HepG2 (cell line): ENCODE results near the gene TUBB3. TPM values are rescaled to one million over a fixed set of nuclear protein-coding genes. Genes with fewer than 3 reads are reported as not detected.

Source experiments
- GTF2F1 ChIP-seq: fragments of 150-350 bp; IDR thresholded peaks from 2 replicates; pipeline ENCODE4 v1.6.1; 2014; ENCODE audit warnings: low read length
- GTF3A ChIP-seq: sonication (generic); formaldehyde crosslinking; conservative IDR thresholded peaks from 2 replicates; pipeline ENCODE4 v1.4.0; 2020; ENCODE audit warnings: mild to moderate bottlenecking, missing genetic modification reagents
- HNRNPLL ChIP-seq: fragments of 200-400 bp; formaldehyde crosslinking; IDR thresholded peaks from 2 replicates; pipeline ENCODE4 v1.6.1; 2017; ENCODE audit warnings: mild to moderate bottlenecking, low read depth, low read length; ENCODE audit not compliant: poor library complexity, severe bottlenecking
- KMT2A ChIP-seq: sonication (generic); formaldehyde crosslinking; IDR thresholded peaks from 2 replicates; pipeline ENCODE4 v1.4.0; 2020; ENCODE audit warnings: missing genetic modification reagents
- MIER2 ChIP-seq: IDR thresholded peaks from 2 replicates; pipeline ENCODE4 v1.6.1; 2016; ENCODE audit warnings: missing biosample characterization, missing genetic modification reagents
- NR2C2 ChIP-seq: sonication (generic); formaldehyde crosslinking; IDR thresholded peaks from 2 replicates; pipeline ENCODE4 v1.4.0; 2020; ENCODE audit warnings: missing genetic modification reagents, mild to moderate bottlenecking, moderate library complexity, borderline replicate concordance
- WIZ ChIP-seq: sonication (generic); formaldehyde crosslinking; IDR thresholded peaks from 2 replicates; pipeline ENCODE4 v1.5.1; 2020; ENCODE audit warnings: mild to moderate bottlenecking, missing genetic modification reagents
- ZBTB42 ChIP-seq: sonication (generic); formaldehyde crosslinking; IDR thresholded peaks from 2 replicates; pipeline ENCODE4 v1.5.0; 2020; ENCODE audit warnings: mild to moderate bottlenecking, missing genetic modification reagents
- ZNF335 ChIP-seq: sonication (generic); formaldehyde crosslinking; IDR thresholded peaks from 2 replicates; pipeline ENCODE4 v1.4.0; 2020; ENCODE audit warnings: missing genetic modification reagents
- ZNF431 ChIP-seq: sonication (generic); formaldehyde crosslinking; IDR thresholded peaks from 2 replicates; pipeline ENCODE4 v1.9.0; 2022; ENCODE audit warnings: missing genetic modification reagents, low read depth, mild to moderate bottlenecking, borderline replicate concordance
- ZNF446 ChIP-seq: sonication (generic); formaldehyde crosslinking; IDR thresholded peaks from 2 replicates; pipeline ENCODE4 v1.5.0; 2020; ENCODE audit warnings: mild to moderate bottlenecking, missing genetic modification reagents
- ZNF460 ChIP-seq: sonication (generic); formaldehyde crosslinking; IDR thresholded peaks from 2 replicates; pipeline ENCODE4 v1.5.1; 2020; ENCODE audit warnings: missing genetic modification reagents, mild to moderate bottlenecking, borderline replicate concordance
- ZNF598 ChIP-seq: sonication (generic); formaldehyde crosslinking; IDR thresholded peaks from 2 replicates; pipeline ENCODE4 v1.5.1; 2020; ENCODE audit warnings: mild to moderate bottlenecking, missing genetic modification reagents, borderline replicate concordance
- ZNF660 ChIP-seq: sonication (generic); formaldehyde crosslinking; IDR thresholded peaks from 2 replicates; pipeline ENCODE4 v1.5.1; 2020; ENCODE audit warnings: mild to moderate bottlenecking, low read depth, missing genetic modification reagents, borderline replicate concordance
- ZNF776 ChIP-seq: sonication (generic); formaldehyde crosslinking; IDR thresholded peaks from 2 replicates; pipeline ENCODE4 v1.4.0; 2020; ENCODE audit warnings: mild to moderate bottlenecking, missing genetic modification reagents
- ZNF891 ChIP-seq: sonication (generic); formaldehyde crosslinking; IDR thresholded peaks from 2 replicates; pipeline ENCODE4 v1.5.0; 2020; ENCODE audit warnings: mild to moderate bottlenecking, missing genetic modification reagents
- polyA plus RNA-seq, 8 experiments: library from polyadenylated mRNA; depleted of rRNA in 3 of 8; stranded (reverse) in 7 of 8; unstranded in 1 of 8; fragments of >200 nt; fragmentation: Illumina TruSeq in 4 of 8; extraction: Trizol in 4 of 8; gene quantifications; 2 replicates each; pipeline versions ENCODE4 v1.2.1 to v1.2.3, GENCODE V29; 2011 to 2016; ENCODE audit warnings: low read depth in 4 of 8, missing spikeins in 1 of 8, mixed read lengths in 1 of 8; ENCODE audit not compliant: insufficient read depth in 1 of 8
- total RNA-seq, 5 experiments: library from RNA; depleted of rRNA; stranded (reverse); fragments of >200 nt; fragmentation: Illumina TruSeq; extraction: Trizol; gene quantifications; 2 replicates each; pipeline ENCODE4 v1.2.3, GENCODE V29; 2016; ENCODE audit warnings: low read depth in 1 of 5
- TF ChIP-seq, protein P1 (sequence below): sonication (generic); formaldehyde crosslinking; IDR thresholded peaks from 2 replicates; pipeline ENCODE4 v1.5.1; 2020; ENCODE audit warnings: missing genetic modification reagents, mild to moderate bottlenecking, borderline replicate concordance
- TF ChIP-seq, protein P2 (sequence below): sonication (generic); formaldehyde crosslinking; IDR thresholded peaks from 2 replicates; pipeline ENCODE4 v1.4.0; 2020; ENCODE audit warnings: mild to moderate bottlenecking, missing genetic modification reagents
- TF ChIP-seq, protein P3 (sequence below): sonication (generic); formaldehyde crosslinking; IDR thresholded peaks from 2 replicates; pipeline ENCODE4 v1.4.0; 2020; ENCODE audit warnings: missing genetic modification reagents, borderline replicate concordance
- TF ChIP-seq, protein P4 (sequence below): fragments of 450-650 bp; IDR thresholded peaks from 2 replicates; pipeline ENCODE4 v1.6.1; 2017; ENCODE audit warnings: mild to moderate bottlenecking

TUBB3 gene
- total and polyA plus RNA-seq, 2 of the 13 experiments (the other 11 are each of a cell fraction or from before 2014, with no cell fraction given), result 110 to 185 TPM

DNA sequence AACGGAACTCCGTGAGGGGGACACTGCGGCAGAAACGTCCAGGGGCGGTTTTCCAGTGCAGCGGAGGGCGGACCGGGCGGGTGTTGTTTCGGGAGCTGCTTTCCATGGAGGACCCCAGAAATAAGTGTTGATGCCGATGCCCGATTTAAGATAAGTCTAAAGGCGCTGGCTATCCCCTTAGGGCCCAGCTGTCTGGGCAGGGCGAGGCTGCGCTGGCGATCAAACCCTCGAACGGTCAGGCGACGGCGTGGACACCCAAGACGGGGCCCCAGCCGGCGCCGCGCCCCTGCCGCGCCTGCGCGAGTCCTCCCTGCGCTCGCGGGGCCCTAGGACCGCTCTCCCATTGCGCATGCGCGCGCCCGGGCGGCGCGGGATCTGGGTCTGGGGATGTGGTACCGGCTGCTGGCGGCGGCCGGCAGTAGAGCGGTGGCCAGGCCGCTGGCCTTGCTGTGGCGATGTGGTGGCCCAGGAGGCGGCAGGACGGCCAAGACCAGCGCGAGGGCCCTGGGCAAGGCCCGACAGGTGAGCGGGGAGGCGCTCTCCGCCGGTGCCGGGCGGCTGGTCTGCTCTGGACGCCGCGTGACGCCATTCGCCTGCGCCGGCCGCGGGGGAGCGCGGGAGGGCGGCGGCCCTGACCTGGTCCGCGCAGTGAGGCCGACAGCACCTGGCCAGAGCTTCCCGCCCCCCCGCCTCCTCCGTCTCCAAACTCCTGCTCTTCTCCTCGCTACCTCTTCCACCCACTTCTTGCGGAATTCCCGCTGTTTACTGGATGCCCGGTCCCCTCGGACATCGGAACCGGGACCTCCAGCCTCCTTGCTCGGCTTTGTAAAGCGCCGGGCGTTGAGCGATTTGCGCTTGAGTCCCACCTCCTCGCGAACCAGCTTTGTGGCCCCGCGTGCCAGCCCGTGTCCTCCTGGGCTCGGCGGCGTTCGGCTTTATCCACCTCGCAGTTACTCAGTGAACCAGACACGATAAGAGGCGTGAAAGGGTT, 49.4 kb downstream of the TUBB3 start (continued):
- TF ChIP-seq NR2C2 (CRISPR knock-in tag) (peak; percentile 91), ZNF598 (CRISPR knock-in tag) (no peak), HNRNPLL (peak; percentile 84), MIER2 (CRISPR knock-in tag) (no peak), ZNF446 (CRISPR knock-in tag) (no peak; the same call in 1 of the 2 replicates), WIZ (CRISPR knock-in tag) (no peak; the same call in 1 of the 2 replicates), ZNF776 (CRISPR knock-in tag) (peak; percentile 93), ZBTB42 (CRISPR knock-in tag) (no peak), ZNF891 (CRISPR knock-in tag) (peak; percentile 67; the same call in 1 of the 2 replicates), GTF2F1 (no peak; the same call in 1 of the 2 replicates), ZNF431 (CRISPR knock-in tag) (peak; percentile 94), ZNF460 (CRISPR knock-in tag) (no peak), KMT2A (CRISPR knock-in tag) (peak; percentile 93), ZNF660 (CRISPR knock-in tag) (no peak), ZNF335 (CRISPR knock-in tag) (peak; percentile 99), GTF3A (CRISPR knock-in tag) (peak; percentile 86)
- TF ChIP-seq, protein P1, sequence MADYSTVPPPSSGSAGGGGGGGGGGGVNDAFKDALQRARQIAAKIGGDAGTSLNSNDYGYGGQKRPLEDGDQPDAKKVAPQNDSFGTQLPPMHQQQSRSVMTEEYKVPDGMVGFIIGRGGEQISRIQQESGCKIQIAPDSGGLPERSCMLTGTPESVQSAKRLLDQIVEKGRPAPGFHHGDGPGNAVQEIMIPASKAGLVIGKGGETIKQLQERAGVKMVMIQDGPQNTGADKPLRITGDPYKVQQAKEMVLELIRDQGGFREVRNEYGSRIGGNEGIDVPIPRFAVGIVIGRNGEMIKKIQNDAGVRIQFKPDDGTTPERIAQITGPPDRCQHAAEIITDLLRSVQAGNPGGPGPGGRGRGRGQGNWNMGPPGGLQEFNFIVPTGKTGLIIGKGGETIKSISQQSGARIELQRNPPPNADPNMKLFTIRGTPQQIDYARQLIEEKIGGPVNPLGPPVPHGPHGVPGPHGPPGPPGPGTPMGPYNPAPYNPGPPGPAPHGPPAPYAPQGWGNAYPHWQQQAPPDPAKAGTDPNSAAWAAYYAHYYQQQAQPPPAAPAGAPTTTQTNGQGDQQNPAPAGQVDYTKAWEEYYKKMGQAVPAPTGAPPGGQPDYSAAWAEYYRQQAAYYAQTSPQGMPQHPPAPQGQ (CRISPR knock-in tag), result peak; percentile 31; the same call in 1 of the 2 replicates
- TF ChIP-seq, protein P2, sequence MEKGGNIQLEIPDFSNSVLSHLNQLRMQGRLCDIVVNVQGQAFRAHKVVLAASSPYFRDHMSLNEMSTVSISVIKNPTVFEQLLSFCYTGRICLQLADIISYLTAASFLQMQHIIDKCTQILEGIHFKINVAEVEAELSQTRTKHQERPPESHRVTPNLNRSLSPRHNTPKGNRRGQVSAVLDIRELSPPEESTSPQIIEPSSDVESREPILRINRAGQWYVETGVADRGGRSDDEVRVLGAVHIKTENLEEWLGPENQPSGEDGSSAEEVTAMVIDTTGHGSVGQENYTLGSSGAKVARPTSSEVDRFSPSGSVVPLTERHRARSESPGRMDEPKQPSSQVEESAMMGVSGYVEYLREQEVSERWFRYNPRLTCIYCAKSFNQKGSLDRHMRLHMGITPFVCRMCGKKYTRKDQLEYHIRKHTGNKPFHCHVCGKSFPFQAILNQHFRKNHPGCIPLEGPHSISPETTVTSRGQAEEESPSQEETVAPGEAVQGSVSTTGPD (CRISPR knock-in tag), result peak; percentile 28; the same call in 1 of the 2 replicates
- TF ChIP-seq, protein P3, sequence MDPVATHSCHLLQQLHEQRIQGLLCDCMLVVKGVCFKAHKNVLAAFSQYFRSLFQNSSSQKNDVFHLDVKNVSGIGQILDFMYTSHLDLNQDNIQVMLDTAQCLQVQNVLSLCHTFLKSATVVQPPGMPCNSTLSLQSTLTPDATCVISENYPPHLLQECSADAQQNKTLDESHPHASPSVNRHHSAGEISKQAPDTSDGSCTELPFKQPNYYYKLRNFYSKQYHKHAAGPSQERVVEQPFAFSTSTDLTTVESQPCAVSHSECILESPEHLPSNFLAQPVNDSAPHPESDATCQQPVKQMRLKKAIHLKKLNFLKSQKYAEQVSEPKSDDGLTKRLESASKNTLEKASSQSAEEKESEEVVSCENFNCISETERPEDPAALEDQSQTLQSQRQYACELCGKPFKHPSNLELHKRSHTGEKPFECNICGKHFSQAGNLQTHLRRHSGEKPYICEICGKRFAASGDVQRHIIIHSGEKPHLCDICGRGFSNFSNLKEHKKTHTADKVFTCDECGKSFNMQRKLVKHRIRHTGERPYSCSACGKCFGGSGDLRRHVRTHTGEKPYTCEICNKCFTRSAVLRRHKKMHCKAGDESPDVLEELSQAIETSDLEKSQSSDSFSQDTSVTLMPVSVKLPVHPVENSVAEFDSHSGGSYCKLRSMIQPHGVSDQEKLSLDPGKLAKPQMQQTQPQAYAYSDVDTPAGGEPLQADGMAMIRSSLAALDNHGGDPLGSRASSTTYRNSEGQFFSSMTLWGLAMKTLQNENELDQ (CRISPR knock-in tag), result no peak
- TF ChIP-seq, protein P4, sequence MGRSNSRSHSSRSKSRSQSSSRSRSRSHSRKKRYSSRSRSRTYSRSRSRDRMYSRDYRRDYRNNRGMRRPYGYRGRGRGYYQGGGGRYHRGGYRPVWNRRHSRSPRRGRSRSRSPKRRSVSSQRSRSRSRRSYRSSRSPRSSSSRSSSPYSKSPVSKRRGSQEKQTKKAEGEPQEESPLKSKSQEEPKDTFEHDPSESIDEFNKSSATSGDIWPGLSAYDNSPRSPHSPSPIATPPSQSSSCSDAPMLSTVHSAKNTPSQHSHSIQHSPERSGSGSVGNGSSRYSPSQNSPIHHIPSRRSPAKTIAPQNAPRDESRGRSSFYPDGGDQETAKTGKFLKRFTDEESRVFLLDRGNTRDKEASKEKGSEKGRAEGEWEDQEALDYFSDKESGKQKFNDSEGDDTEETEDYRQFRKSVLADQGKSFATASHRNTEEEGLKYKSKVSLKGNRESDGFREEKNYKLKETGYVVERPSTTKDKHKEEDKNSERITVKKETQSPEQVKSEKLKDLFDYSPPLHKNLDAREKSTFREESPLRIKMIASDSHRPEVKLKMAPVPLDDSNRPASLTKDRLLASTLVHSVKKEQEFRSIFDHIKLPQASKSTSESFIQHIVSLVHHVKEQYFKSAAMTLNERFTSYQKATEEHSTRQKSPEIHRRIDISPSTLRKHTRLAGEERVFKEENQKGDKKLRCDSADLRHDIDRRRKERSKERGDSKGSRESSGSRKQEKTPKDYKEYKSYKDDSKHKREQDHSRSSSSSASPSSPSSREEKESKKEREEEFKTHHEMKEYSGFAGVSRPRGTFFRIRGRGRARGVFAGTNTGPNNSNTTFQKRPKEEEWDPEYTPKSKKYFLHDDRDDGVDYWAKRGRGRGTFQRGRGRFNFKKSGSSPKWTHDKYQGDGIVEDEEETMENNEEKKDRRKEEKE, result no peak
